ENCODE measurements around the gene IGLL5.

The IGLL5 gene

DNA sequence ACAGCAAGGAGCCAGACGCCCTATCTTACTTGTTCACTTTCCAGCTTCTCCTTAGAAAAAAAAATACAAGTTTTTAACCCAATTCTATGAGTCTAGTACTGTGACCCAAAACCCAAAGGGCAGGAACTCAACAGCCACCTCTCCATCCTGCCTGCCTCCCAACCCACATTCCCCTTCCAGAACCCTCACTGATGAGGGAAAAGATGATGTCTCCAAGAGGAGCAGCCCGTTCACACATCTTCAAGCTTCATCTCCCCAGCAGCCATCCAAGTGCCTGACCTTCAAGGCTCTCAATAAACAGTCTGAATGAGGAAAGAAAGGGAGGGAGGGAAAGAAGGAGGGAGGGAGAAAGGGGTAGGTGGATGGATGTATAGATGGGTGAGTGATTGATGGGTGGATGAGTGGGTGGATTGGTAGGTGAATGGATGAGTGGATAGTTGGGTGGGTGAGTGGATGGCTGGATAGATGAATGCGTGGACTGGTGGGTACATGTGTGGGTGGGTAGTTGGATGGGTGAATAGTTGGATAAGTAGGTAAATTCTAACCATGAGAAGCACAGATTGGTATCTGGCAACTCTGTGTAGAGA, 50.4 kb downstream of the IGLL5 start:
- TF ChIP-seq POLR2A (IDR thresholded peaks at IDR 0.05; ENCODE audit: extremely low read depth, insufficient read length) (no peak), MYC (IDR thresholded peaks at IDR 0.05; ENCODE audit: low read depth, low read length) (no peak)
- TF ChIP-seq, protein P1, sequence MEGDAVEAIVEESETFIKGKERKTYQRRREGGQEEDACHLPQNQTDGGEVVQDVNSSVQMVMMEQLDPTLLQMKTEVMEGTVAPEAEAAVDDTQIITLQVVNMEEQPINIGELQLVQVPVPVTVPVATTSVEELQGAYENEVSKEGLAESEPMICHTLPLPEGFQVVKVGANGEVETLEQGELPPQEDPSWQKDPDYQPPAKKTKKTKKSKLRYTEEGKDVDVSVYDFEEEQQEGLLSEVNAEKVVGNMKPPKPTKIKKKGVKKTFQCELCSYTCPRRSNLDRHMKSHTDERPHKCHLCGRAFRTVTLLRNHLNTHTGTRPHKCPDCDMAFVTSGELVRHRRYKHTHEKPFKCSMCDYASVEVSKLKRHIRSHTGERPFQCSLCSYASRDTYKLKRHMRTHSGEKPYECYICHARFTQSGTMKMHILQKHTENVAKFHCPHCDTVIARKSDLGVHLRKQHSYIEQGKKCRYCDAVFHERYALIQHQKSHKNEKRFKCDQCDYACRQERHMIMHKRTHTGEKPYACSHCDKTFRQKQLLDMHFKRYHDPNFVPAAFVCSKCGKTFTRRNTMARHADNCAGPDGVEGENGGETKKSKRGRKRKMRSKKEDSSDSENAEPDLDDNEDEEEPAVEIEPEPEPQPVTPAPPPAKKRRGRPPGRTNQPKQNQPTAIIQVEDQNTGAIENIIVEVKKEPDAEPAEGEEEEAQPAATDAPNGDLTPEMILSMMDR (IDR thresholded peaks at IDR 0.05; ENCODE audit: low read depth, low read length): no peak
- TF ChIP-seq, protein P2, sequence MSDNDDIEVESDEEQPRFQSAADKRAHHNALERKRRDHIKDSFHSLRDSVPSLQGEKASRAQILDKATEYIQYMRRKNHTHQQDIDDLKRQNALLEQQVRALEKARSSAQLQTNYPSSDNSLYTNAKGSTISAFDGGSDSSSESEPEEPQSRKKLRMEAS (IDR thresholded peaks at IDR 0.05; ENCODE audit: low read depth, low read length): no peak
- DNase-seq (ENCODE audit: low read depth): no peak
- no peak overlapping the region for H3K4me3 ChIP-seq (ENCODE audit: low read depth, low read length)

DNA sequence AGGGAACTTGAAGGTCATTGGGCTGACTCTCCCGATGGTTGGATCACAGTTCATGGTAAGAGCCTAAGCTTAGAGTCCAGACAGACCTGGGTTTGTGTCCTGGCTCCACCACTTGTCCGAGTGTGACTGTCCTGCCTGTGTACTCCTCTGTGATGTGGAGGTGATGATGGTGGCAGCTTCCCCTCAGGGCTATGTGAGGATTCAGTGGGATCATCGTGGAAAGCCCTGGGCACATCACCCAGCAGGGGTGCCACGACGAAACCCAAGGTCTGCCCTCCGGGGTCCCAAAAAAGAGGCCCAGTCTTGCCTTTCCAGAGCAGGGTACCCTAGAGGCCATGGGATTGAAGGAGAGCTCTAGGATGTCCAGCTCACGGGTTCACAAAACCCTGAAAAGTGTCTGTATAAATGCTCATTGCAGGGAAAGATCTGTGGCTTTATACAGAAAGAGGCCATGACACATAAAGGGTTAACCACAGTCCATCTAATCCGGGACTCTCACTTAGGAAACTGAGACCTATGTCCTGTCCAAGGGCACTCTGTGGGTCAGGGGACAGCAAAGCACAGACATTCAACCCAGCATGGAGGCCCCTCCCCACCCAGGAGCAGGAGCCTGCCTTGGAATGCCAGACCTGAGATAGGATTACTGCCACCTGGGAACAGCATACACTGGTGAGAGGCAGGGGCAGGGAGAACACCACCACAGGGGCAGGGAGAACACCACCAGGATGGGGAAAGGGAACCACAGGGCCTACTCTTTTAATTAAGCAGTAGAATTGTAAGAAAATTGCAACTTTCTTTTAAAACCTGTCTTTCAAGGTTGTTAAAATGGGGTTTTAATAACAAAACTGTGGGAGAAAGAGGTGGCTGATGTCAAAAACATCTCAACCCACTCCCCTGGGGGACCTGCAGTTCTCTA, 51.3 kb downstream of the IGLL5 start:
- no peak for DNase-seq (ENCODE audit: low read depth)
- TF ChIP-seq, protein P1 (IDR thresholded peaks at IDR 0.05; ENCODE audit: low read depth, low read length): no peak
- TF ChIP-seq, protein P2 (IDR thresholded peaks at IDR 0.05; ENCODE audit: low read depth, low read length): no peak
- TF ChIP-seq MYC (IDR thresholded peaks at IDR 0.05; ENCODE audit: low read depth, low read length) (no peak), POLR2A (IDR thresholded peaks at IDR 0.05; ENCODE audit: extremely low read depth, insufficient read length) (no peak)
- H3K4me3 ChIP-seq (ENCODE audit: low read depth, low read length): no peak overlapping the region

DNA sequence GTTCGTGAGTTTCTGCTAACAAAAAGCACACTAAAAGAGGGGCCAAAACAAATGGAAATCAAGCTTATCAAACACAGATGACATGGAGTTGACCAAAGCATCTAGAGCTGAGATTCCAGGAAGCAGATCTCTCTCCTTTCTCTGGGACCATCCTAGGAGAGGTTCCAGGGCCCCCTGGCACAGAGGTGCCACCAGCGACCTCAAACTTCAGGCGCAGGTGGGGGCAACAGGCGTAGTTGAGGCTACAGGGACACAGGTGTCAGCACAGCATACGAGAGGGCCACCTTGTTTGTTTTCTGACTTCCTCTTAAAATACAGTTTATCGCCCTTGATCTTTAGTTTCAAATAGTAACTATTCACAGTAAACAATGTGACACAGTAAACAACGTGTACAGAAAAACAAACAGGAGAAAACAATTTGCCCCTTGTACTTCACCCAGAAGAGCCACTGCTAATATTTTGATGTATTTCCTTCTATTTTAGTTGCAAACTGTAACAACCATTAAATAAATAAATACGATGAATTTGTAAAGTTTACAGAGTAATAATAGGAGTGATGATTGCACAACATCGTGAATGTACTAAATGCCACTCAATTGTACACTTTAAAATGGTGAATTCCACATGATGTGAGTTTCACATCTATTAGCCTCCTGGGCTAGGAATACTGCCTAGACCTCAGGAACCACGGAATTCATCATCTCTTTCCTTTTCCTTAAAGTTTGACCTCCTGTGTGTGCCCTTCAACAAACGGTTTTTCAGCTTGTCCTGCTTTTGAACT, 52.2 kb downstream of the IGLL5 start:
- no peak for DNase-seq (ENCODE audit: low read depth)
- H3K4me3 ChIP-seq (ENCODE audit: low read depth, low read length): no peak overlapping the region
- TF ChIP-seq POLR2A (IDR thresholded peaks at IDR 0.05; ENCODE audit: extremely low read depth, insufficient read length): no peak
- TF ChIP-seq MYC (IDR thresholded peaks at IDR 0.05; ENCODE audit: low read depth, low read length): no peak
- TF ChIP-seq, protein P1 (IDR thresholded peaks at IDR 0.05; ENCODE audit: low read depth, low read length): no peak
- TF ChIP-seq, protein P2 (IDR thresholded peaks at IDR 0.05; ENCODE audit: low read depth, low read length): no peak

DNA sequence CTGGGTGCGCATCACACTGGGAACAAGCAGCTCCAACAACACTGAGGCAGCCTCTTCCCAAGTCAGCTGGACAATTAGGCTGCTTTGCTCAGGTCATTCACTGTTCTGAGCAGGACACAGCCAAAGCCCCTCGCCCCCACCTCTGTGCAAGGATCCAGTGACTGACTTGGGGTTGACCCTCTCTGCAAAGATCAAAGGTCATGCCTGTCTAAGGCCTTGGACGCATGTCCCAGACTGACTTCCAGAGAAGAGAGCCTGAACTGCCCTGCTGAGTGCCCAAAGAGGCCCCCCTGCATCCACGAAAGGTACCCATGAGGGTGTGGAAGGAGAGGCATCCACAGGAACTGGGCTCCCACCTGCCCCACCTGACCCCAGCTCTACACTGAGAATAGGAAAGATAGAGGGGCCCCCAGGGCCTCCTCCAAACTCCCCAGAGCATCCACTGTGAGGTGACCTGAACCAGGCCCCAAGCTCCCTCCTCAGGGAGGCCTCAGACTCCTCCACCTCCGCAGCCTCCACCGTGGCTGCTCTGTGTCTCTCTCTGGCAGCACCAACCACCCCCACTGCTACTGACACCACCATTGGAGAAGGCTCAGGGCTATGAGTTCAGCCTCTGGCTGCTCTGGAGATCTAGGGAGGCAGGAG, 53.5 kb downstream of the IGLL5 start:
- no peak for DNase-seq (ENCODE audit: low read depth)
- H3K4me3 ChIP-seq (ENCODE audit: low read depth, low read length): no peak overlapping the region
- no peak for TF ChIP-seq MYC (IDR thresholded peaks at IDR 0.05; ENCODE audit: low read depth, low read length)
- TF ChIP-seq, protein P2 (IDR thresholded peaks at IDR 0.05; ENCODE audit: low read depth, low read length): no peak
- TF ChIP-seq, protein P1 (IDR thresholded peaks at IDR 0.05; ENCODE audit: low read depth, low read length): no peak
- TF ChIP-seq POLR2A (IDR thresholded peaks at IDR 0.05; ENCODE audit: extremely low read depth, insufficient read length): no peak

DNA sequence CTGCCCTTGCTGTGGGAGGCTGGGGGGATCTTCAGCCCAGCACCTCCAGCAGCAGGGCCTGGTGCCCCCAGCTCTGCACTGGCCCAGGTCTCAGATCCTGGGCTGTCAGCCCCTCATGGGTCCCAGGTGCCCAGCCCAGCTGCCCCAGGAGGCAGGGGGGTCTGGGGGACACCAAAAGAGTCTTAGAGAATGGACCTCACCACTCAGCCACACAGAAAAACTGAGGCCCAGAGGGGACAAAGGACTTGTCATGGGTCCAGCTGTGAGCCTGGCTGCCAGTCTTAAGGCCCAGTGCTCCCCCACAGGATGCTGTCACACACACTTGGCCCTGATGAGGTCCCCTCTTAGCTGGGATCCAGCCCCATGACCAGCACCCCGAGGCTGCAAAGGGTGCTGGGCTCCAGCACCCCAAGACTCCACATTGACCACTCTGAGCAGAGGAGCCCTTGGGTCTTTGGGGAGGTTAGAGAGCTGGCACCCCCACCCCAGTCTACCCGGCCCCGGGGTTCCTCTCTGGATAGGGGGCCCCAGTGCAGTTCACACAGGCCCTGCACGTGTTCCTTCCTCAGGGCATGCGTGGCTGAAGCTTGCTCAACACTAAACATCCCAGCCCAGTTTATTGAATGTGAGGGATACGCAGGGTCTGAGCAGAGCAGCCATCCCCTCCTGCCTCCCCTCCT, 54.4 kb downstream of the IGLL5 start:
- H3K4me3 ChIP-seq (ENCODE audit: low read depth, low read length): no peak overlapping the region
- DNase-seq (ENCODE audit: low read depth): no peak
- TF ChIP-seq, protein P2 (IDR thresholded peaks at IDR 0.05; ENCODE audit: low read depth, low read length): no peak
- TF ChIP-seq MYC (IDR thresholded peaks at IDR 0.05; ENCODE audit: low read depth, low read length): no peak
- TF ChIP-seq, protein P1 (IDR thresholded peaks at IDR 0.05; ENCODE audit: low read depth, low read length): no peak
- TF ChIP-seq POLR2A (IDR thresholded peaks at IDR 0.05; ENCODE audit: extremely low read depth, insufficient read length): no peak
